IPS DF 4.7 (cell line): ENCODE data around the gene NRP1.

Source experiments
- DNase-seq: peaks from one replicate; pipeline ENCODE4 v3.0.0-alpha.2; 2013; ENCODE audit warnings: low spot score; ENCODE audit errors: extremely low read depth

Gene NRP1

DNA sequence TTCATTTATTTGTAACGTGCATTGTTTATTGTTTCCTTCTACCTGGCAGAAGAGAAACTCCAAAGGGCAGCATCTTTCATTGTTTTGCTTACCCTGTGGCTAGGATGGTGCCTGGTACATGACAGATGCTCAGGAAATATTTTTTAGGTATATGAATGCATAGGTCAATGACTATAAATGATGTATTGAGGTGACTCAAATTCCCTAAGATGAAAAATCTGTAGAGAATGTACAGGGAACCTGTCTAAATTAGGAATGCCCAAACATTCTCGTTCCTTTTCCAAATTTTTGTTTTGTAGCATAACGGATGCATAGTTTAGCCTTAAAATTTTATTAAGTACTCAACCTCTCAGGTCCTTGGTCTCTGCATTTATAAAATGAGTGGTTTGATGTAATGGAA lies 71.6 kb downstream of the NRP1 start:
- DNase-seq: no peak

DNA sequence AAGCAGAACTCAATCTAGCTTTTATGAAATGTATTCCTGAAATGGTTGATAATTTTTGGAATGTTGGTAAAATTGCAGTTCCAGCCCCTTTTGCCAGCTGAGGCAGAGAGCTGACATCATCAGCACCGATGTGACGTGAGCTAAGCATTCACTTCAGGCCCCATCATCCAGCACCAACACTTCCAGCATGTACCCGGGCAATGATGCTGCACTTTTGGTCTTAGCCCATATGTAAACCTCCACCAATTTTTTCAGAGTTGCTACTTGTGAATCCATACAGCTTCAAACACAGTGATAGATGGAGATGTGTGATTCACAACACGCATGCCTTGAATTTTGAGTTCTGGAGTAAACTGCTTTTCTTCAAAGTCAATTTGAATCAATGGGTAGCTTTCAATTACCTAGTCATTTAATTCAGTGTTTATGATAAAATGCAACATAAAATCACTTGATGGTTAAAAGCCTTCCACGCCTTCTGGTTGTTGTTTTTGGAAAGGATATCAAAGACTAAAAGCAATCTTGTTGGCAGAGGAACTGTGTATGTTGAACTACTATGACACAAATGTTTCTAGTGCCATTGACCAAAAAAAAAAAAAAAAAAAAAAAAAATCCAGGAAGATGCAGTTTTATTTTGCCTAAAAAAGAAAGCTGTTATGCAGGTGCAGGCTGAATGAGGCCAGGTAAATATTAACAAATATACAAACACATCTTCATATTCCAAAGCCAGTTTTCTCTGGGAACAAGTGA lies 73.9 kb downstream of the NRP1 start:
- no peak for DNase-seq

DNA sequence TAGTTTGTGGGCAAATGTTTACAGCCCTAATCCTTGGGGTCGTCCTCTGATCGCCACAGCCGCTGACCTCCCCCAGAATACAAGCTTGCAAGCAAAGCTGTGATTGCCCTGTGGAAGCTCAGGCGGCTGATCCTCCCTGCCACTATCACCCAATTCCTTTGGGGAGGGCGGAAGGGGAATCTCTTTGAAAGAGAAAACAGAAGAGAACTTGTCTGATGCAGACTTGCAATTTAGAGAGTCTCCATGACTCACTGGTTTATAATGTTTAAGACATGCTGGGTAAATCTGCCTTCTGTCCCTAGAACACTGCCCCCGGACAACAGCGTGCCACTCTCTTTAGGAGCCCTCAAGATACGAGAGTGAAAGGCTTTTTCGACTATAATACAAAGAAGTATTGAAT lies 75.5 kb downstream of the NRP1 start:
- no peak for DNase-seq

DNA sequence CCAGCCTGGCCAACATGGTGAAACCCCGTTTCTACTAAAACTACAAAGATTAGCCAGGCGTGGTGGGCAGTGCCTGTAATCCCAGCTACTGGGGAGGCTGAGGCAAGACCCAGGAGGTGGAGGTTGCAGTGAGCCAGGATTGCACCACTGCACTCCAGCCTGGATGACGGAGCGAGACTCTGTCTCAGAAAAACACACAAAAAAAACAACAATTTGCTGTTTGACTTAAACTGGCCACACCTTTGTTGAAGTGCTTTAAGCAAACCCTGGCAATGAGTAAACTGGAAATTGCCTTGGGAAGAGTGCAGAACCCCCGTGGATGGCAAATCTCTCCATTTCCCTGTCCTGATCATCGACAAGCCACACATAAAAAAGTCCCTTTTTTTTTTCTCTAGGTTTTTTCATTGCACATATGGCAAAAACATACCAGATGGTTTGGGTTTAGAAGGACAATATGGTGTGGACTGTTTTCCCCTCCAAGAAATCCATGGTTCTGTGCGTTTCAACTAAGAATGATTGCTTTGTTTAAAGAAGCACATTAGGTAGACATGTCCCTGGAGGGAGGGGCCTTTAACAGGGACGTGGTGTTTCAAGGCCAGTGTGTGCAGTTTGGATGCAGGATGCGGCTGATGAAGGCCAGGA lies 76.9 kb downstream of the NRP1 start:
- DNase-seq: no peak

DNA sequence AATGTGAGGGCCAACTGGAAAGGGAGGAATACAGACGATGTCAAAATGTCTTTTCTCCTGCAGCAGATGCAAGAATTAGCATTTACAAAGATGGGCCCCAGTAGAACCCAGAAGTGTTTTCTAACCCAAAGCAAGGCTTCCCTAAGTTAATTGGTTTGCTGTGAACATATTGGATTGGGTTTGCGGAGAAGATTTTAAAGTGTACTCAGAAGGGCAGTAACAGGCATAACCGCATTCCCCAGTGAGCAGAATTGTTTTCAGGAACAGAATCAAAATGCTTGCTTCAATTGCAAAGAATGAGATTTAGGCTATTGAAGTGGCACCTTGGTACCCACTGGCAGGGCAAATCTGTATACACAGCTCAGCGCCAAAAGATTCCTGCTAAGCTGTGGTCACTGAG lies 78.0 kb downstream of the NRP1 start:
- no peak for DNase-seq

DNA sequence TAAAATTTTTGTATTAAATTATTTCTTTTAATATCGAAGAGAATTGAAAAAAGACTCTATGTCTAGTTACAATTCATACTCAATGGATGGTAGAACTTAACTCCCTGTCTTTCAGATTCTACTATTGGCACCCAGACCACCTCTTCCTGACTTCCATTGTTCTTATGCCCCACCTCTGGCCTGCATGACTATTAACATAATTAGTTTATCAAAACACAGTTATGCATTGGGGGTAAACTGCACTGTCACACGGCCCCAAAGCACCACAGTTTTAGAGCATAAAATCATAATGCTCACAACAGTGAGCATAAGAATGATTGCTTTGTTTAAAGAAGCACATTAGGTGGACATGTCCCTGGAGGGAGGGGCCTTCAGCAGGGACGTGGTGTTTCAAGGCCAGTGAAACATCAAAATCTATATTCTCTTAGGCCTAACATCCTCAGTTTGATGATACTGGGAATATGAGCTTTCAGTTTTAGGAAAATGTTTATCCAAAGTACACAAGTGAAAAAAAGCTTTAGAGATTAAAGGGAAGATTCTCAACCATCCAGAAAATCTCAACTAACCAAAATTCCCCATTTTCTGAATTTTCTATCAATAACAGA lies 79.8 kb downstream of the NRP1 start:
- no peak for DNase-seq

DNA sequence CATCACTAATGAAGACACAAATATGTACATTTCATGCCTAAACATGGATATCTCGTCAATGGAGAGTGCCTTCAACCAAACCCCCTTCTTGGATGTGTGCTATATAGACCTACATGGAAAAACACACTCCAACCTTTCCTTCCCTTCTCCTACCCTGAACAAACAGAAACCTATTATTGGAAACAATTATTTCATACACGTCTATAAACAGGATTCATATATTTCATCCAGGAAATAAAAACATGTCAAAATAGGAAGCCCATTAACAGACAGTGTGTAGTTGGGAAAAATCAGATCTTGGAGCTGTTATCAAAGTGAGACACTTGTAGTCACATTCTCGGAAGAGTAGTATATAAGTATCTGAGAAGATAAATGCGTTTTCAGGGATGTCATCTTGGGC lies 81.1 kb downstream of the NRP1 start:
- DNase-seq: no peak

DNA sequence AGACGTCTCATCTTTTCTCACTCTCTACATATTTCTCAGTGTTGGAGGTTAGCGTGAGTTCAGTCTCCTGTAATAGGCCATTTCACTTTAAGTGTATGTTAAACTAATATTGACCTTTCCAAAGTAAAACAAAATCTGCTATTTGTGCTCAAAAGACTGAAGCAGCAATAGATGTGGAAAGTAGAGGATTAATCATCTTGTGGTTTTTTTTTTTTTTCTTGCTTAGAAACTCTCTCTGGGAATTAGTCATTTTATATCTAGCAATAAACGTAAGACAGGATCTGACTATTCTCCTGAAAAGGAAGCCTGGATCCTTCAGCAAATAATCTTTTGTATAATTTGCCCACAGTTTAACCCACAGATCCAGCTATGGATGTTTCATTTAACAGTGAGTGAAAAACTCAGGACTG lies 81.7 kb downstream of the NRP1 start:
- DNase-seq: no peak

DNA sequence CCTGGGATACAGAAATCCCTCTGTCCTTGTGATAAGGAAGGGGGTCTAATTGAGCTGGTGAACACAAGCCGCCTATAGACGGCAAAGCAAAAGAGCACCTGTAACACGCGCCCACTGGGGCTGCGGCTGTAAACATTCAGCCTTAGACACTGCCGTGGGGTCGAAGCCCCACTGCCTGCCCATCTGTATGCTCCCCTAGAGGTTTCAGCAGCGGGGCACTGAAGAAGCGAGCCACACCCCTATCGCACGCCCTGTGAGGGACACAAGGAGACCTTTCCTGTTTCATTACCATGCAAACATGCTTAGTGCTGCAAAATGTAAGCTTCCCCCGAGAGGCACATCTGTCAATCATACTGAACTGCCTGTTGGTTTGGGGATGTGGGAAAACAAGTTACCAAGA lies 82.1 kb downstream of the NRP1 start:
- DNase-seq: no peak

DNA sequence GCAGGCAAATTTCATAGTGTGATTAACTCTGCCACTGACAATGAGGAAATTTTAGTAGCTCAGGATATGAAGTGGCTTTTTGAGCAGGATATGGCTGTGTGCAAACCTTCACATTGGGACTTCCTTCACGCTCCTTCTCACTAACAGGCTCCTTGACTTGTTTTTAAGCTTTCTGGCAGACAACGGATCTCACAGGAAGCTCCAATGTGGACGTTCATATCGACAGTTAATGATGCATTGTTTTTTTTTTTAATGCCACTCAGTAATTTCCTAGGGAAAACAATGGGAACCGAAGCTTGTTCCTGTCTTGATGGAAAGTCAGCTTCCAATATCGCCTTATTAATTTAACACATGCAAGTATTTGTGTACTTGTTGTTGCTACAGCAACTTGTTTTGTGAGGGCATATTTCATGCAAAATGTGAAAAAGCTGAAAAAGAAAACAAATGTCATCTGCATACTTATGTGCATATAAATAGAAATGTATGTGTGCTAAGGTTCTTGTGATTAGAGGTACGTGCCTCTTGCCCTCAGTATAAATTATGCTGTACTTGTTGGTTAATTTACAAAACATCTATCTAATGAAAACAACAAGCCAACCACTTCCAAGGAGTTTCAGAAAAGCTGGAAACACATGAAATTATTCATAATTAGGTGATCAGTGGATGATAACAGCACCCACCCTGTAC lies 84.7 kb downstream of the NRP1 start:
- DNase-seq: no peak

DNA sequence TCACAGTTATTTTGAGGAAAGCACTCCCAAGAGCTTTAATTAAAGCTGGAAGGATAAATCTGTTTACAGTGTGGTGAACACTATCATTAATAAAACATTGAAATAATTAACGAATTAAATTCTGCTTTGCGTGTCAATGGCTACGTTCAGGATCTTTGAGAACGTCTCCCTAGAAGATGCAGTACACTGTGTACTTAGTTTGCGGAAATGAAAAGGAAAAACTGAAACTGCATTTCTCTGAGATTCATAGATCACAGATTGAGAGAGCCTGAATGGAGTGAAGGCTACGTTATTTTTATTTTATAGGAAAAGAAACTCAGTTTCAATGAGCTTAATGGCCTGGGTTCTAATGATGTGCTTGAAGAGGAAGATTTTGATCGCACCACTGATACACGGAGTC lies 85.3 kb downstream of the NRP1 start:
- no peak for DNase-seq

DNA sequence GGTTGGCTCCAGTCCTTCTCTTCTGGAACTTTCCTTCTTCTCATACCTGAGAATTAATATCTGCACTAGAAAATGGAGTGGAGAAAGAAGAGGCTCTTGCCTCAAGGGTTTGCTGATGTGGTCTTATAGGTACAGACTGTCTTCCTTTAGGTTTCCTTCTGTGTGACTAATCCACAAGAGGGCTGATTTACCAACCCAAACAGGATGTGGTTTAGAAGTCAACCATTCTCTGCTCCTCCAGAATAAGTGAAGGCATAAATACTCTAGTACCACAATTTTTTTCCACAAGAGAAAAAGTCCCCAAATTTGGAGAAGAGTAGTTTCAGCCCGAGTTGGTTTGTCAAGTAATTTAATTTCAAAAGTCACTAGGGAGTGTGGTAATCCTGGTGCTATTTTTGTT lies 85.8 kb downstream of the NRP1 start:
- DNase-seq: no peak

DNA sequence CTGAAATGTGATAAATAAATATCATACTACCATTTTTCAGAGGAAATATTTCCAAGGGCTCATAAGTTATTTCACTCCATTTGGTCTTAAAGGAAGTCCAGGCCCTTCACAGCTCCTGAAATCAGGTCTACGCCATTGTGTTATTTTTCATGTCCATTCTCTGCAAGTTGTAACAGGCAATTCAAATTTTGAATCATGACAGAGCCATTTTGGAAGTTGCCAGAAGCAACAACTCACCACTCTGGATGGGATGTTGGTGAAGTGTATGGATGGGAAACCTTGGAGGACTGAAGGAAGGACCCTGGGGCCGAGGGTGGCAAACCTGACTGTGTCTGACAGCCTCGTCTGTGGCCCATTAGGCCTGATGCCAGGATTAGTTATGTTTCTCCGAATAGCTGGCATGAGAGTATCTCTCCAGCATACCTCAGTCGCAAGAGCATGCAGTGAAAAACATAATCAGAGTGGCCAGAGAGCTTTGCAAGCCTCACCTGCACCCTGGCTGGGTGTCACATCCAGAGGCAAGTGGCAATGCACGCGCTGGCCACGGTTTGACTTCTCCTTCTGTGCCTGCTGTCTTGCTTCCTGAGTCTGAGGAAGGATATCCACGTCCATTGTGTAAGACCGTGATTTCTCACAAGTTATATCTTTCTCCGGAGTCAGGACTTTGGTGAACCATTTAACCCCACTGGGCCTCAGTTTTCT lies 87.1 kb downstream of the NRP1 start:
- no peak for DNase-seq

DNA sequence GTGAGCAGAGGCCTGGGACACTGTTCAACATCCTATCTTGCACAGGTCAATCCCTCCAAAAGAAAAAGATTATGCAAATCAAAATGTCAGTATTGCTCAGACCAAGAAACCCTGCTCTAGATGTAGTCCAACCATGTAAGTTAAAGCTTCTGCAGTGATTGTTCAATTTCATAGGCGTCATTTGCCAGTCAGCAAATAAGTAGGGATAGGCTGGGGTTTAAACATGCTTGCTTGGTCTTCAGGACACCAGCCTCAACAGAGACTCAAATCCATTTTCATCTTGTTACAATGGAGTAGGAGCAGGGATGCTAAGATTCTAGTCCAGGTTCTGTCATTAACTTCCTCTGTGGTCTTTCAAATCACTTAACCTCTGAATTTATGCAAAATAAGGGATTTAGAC lies 89.1 kb downstream of the NRP1 start:
- no peak for DNase-seq

DNA sequence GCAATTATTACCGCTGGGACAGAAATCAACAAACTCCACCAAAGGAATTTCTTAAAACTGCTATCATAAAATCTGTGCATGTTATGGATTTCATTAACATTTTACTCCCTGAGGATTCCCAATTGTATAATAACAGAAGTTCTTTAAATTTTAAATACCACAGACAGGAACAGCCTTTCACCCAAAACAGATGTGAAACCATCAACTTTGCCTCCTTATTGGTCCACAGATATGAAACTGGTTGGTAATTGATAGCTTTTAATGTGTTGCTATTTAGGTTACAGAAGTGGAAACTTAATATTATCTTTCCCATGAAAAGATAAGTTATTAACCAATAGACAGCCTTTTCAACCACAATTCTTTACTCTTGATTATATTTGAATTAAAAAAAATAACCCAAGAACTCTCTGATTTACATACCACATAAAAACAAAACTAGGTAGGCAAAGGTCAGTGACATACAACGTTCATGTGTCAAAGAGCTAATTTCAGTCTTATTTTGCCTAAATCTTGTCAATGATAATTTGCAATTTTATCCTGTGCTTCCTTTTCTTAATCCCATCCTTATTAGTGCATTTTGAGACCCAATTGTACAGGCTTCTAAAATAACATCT lies 90.0 kb downstream of the NRP1 start:
- DNase-seq: no peak

DNA sequence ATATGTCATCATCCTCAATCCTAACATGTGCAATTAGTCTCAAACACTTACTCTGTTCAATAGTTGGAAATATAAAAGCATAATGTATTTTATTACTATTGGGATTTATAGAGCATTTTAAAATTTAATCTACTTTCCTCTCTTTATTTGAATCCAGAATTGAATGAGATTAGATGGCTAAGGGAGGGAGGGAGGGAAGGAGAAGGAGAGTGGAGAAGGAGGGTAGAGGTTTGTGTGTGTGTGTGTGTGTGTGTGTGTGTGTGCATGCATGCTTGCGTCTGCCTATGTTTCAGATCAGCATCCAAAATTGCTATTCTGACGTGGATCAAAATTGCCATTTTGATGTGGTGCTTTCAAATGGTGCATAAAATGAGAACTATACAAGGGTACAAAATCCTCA lies 90.8 kb downstream of the NRP1 start:
- no peak for DNase-seq

DNA sequence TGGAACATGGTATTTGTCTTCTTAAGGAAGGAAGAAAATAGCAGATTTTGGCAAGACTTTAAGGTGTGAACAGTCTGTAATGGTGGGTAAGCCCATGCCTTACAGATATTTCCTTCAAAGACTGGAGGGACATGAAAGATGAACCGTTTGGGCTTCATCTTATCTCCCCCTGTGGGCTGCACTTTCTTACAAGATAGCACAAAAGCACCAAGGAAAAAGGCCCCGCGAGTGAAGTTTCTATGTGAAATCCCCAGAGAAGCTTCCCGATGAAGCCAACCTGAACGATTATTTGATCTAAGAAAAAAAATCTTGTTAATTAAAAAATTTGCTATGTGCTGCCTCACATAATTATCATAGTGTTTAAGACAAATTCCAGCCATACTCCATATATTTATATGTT lies 91.5 kb downstream of the NRP1 start:
- DNase-seq: no peak

DNA sequence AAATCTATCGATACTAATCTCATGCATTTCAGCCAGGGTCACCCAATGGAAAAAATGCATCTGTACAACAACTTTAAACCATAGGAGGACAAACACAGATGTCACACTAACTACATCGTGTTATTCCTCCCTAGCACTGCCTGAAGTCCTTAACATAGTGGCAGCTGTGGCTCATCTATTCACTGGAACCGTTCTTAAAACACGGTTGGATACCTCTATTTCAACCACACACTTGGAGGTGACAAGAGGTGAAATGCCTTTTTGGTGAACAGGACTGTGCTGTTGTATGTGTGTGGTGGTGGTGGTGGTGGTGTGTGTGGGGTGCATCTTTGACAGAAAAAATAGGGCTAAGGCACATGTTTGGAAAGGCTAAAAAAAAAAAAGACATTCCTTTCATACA lies 93.1 kb downstream of the NRP1 start:
- no peak for DNase-seq

DNA sequence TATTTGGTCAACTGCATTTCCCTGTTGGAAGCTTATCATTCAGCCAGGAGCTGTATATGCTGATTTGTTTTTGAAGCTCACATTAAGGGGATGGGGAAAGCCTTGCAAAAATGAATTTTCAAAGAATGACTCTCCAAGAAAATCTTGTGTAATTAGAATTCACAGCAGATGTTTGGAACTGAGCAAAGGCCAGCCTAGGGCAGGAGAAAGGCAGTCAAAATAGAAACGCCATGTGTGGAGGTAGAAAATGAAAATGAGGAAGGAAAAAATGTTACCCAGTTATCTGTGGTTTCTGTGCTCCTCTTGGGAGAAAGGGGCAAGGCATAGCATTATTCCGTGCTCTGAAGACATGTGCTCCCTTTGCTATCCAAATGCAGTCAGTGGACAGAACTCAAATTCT lies 93.5 kb downstream of the NRP1 start:
- DNase-seq: no peak

DNA sequence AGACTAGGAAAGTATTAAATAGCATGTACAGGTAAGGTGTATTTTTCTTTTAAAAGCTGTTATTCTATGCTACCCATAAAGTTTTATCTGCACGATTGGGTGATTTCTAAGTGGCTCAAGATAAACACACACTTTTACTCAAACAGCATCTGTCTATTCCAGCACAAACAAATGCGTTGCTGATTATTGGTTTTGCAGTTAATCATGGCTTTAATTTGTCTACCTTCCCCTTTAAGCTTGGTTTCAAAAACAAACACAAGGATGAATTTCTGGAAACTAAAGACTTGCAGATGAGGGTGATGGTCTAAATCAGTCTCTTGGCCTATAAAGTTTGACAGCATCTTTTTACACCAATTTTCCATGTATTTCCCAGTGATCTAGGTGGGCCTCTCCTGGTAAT lies 94.2 kb downstream of the NRP1 start:
- no peak for DNase-seq

DNA sequence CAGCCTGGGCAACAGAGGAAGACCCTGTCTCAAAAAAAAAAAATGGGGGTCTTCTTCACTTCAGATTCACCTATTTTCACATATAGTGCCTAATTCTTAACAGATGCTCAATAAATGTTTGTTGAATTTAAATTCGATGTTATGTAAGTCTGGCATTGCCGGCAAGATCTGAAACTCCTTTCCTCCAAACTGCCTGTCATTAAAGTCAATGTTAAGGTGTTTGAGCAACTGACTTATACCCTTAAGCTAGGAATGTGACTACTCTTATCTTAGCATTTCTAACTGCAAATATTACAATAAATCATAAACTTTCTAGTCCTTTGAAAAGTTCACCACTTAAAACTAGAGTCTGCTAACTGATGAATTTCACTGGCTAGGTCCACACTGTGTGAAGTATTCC lies 95.2 kb downstream of the NRP1 start:
- DNase-seq: no peak
